ENCODE results near the gene PPIF.

DNA sequence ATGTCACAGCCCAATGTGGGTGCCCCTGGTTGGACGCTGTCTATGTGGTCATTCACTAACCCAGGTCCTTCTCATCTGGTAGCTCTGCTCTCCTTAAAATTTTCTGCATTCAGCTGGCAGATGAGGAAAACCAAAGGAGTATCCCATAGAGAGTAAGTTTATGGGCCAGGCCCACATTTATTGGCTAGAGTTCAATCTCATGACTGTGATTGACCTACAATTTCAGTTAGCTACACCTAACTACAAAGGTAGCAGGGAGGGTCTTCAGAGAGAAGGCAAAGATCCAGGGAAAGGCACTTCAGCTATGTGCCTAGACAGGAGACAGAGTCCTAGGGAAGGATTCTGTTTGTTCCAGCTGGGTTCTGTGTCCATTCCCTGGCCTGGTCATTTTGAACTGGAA lies 23.7 kb upstream of the PPIF start:
- TF ChIP-seq NFATC4 (CRISPR knock-in tag; IDR thresholded peaks at IDR 0.05), result no peak
- TF ChIP-seq, protein P1, sequence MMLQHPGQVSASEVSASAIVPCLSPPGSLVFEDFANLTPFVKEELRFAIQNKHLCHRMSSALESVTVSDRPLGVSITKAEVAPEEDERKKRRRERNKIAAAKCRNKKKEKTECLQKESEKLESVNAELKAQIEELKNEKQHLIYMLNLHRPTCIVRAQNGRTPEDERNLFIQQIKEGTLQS (CRISPR knock-in tag; conservative IDR thresholded peaks at IDR 0.05), result no peak
- TF ChIP-seq ZNF232 (CRISPR knock-in tag; IDR thresholded peaks at IDR 0.05), result no peak
- TF ChIP-seq, protein P2, sequence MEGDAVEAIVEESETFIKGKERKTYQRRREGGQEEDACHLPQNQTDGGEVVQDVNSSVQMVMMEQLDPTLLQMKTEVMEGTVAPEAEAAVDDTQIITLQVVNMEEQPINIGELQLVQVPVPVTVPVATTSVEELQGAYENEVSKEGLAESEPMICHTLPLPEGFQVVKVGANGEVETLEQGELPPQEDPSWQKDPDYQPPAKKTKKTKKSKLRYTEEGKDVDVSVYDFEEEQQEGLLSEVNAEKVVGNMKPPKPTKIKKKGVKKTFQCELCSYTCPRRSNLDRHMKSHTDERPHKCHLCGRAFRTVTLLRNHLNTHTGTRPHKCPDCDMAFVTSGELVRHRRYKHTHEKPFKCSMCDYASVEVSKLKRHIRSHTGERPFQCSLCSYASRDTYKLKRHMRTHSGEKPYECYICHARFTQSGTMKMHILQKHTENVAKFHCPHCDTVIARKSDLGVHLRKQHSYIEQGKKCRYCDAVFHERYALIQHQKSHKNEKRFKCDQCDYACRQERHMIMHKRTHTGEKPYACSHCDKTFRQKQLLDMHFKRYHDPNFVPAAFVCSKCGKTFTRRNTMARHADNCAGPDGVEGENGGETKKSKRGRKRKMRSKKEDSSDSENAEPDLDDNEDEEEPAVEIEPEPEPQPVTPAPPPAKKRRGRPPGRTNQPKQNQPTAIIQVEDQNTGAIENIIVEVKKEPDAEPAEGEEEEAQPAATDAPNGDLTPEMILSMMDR (IDR thresholded peaks at IDR 0.05), result no peak

Measured in WTC11 (cell line).